Raji (cell line): Measurements from ENCODE around the gene DCP2.

ENCODE experiments used
- POLR2A ChIP-seq: IDR thresholded peaks from 2 replicates; pipeline ENCODE4 v1.6.1; 2011; ENCODE audit warnings: low read depth, low read length, control low read depth; ENCODE audit not compliant: insufficient read depth

Gene DCP2

GRCh38 chr5:113027015-113027414 is 50.4 kb downstream of the DCP2 start:
- no peak for TF ChIP-seq POLR2A

- TF ChIP-seq POLR2A = no peak
Measured at GRCh38 chr5:113027431-113027830, 50.8 kb downstream of the DCP2 start.

- no peak for TF ChIP-seq POLR2A
Measured at GRCh38 chr5:113029614-113030013, 53.0 kb downstream of the DCP2 start.

GRCh38 chr5:113031104-113031503 is 54.5 kb downstream of the DCP2 start:
- TF ChIP-seq POLR2A = no peak

GRCh38 chr5:113031557-113031956 is 55.0 kb downstream of the DCP2 start:
- TF ChIP-seq POLR2A = no peak

GRCh38 chr5:113034182-113034773 is 57.7 kb downstream of the DCP2 start:
- TF ChIP-seq POLR2A = no peak

GRCh38 chr5:113035096-113035495 is 58.5 kb downstream of the DCP2 start:
- TF ChIP-seq POLR2A = no peak

- TF ChIP-seq POLR2A = no peak
Measured at GRCh38 chr5:113036321-113036720, 59.7 kb downstream of the DCP2 start.

- no peak for TF ChIP-seq POLR2A
Measured at GRCh38 chr5:113036826-113037225, 60.2 kb downstream of the DCP2 start.

- no peak for TF ChIP-seq POLR2A
Measured at GRCh38 chr5:113038136-113038535, 61.5 kb downstream of the DCP2 start.

- TF ChIP-seq POLR2A = no peak
Measured at GRCh38 chr5:113038714-113039113, 62.1 kb downstream of the DCP2 start.

- TF ChIP-seq POLR2A = no peak
Measured at GRCh38 chr5:113039229-113039933, 62.8 kb downstream of the DCP2 start.

- TF ChIP-seq POLR2A = no peak
Measured at GRCh38 chr5:113039934-113040285, 63.3 kb downstream of the DCP2 start.

GRCh38 chr5:113040672-113041260 is 64.2 kb downstream of the DCP2 start:
- no peak for TF ChIP-seq POLR2A

- TF ChIP-seq POLR2A = no peak
Measured at GRCh38 chr5:113042491-113043243, 66.1 kb downstream of the DCP2 start.

GRCh38 chr5:113043491-113043931 is 66.9 kb downstream of the DCP2 start:
- no peak for TF ChIP-seq POLR2A
